GM18907 (cell line): ENCODE measurements around the gene SVOPL.

Experiments
- ATAC-seq: cut with Tn5 transposase; IDR thresholded peaks from one replicate; pipeline ENCODE4 v1.9.1; 2021; ENCODE audit warnings: mild to moderate bottlenecking, moderate library complexity; ENCODE audit not compliant: unreplicated experiment

The SVOPL gene

DNA sequence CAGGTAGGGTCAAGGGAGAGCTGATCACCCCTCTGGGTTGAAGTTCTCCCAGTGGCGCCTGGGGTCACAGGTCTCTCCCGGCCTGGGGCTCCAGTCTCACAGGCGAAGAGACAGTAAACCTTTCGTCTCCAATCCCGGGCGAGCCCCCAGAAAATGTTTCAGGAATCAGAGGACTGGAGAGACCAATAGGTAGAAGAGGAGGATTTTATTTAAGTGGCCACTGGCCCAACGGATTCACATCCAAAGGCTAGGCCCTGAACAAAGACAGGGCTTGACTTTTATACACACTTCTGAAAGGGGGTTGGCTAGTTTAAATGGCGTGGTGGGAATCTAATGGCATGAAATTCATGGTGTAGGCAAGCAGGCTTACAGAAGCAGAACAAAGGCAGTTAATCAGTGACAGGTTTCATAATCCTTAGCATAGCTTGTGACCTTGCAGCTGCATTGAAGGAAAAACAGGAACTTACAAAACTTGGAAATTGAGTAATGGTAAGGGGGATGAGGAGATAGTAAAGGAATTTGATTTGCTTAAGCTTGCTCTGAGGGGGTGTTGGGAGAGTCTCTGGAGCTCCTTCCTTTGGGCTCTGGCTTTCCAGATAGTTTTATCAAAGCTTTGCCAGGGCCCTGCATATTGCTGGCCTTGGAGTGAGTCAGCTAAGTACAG lies 135.6 kb downstream of the SVOPL start:
- no peak for ATAC-seq

DNA sequence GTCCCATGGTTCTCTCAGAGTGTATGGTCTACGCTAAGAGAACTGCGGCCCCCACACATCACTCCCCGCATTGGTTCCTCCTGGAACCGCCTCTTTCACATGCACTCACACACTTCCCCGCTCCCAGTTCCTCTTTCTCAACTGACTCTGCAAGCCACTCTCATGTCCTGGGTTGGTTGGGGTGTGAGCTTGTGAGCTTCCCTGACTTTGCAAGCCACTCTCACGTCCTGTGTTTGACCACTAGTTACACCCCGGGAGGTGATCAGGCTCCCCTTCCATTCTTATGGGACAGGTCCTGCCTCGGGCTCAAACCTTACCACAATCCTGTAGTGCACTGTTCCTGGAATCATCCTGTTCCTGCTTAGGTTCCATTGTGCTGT lies 136.1 kb downstream of the SVOPL start:
- ATAC-seq = no peak

DNA sequence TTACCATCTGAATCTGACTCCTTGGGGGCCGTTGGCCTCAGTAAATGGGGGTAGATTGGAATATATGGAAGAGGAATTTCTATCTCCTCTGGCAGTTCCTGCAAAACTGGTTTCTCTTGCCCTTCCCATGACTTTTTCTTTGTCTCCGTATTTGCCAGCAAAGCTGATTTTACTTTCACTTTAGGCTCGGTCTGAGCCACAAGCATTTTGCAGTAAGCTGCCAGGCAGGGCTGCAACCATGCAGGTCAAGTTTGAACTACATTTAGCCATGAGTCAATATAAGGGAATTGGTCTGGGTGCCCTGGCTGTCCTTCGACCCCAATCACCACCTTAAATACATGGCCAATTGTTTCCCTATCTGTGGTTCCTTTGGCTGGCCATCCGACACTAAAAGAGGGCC lies 136.8 kb downstream of the SVOPL start:
- no peak for ATAC-seq

DNA sequence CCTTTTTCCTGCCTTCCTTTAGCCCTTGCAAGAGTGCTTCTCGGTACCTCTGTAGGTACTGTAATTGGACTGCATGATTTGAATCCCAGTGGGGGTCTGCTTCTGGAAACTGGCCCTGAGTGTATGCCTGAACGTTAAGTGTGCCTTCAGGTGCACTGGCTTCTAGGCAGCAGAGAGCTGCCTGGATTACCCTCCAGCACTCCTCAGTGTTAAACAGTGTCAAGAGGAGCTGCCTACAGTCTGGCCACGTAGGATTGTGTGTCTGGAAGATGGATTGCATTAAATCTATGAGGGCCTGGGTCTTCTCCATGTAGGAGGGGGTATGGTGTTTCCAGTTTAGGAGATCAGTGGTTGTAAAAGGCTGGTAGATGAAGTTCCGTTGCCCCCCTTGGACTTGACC lies 137.4 kb downstream of the SVOPL start:
- ATAC-seq = no peak

DNA sequence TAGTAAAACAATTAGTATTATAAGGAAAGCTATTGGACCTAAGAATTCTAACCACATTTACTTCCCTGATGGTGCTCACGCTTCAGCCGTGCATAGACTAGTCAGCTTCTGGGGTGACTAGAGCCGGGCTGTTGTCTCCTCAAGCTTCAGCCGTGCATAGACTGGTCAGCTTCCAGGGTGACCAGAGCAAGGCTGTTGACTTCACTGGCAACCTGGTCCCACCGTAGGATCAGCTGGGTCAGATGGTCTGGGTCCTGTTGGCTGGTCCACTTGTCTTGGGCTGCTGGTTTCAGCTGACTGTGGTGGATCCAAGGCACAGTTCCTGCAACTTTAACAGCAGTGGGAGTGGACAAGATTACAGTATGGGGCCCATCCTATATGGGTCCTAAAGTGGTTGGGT lies 141.7 kb downstream of the SVOPL start:
- no peak for ATAC-seq

DNA sequence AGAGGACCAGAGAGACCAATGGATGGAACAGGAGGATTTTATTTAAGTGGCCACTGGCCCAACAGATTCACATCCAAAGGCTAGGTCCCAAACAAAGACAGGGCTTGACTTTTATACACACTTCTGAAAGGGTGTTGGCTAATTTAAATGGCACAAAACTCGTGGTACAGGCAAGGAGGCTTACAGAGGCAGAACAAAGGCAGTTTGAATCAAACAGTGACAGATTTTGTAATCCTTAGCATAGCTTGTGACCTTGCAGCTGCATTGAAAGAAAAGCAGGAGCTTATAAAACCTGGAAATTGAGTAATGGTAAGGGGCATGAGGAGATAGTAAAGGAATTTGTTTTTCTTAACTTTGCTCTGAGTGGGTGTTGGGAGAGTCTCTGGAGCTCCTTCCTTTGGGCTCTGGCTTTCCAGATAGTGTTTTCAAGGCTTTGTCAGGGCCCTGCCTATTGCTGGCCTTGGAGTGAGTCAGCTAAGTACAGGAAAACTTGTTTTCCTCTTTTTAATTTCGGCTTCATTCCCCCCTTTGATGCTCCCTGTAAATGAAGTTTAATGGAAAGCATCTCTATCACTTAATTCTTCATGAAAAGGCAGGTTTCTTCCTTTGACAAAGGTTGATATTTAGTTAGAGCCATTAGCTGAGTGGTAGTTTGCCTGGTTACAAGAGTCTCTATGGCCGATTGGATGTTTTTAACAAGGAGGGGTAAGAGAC lies 144.2 kb downstream of the SVOPL start:
- no peak for ATAC-seq

DNA sequence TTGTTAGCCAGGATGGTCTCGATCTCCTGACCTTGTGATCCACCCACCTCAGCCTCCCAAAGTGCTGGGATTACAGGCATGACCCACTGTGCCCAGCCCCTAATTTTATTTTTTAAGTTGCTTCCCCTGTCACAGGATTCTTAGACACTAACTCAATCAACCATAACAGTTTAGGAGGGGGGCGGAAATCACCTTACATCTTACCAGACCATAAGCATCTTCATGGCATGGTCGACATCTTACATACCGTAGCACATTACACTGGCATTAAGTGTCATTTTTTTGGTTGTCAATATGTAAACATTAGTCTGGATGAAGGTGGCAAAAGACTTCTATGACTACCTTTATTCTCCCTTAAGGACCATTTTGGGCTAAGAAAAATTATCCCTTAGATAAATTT lies 145.5 kb downstream of the SVOPL start:
- no peak for ATAC-seq

DNA sequence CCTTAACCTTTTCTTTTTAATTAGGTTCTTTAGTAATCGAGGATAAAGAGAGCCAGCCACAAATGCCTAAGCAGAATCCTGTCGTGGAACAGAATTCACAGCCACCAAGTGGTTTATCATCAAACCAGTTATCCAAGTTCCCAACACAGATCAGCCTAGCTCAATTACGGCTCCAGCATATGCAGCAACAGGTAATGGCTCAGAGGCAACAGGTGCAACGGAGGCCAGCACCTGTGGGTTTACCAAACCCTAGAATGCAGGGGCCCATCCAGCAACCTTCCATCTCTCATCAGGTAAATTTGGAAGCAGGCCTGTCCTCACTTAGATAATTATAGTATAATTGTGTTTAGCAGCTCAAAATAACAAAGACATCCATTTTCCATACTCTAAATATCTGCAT lies 146.5 kb downstream of the SVOPL start:
- no peak for ATAC-seq

DNA sequence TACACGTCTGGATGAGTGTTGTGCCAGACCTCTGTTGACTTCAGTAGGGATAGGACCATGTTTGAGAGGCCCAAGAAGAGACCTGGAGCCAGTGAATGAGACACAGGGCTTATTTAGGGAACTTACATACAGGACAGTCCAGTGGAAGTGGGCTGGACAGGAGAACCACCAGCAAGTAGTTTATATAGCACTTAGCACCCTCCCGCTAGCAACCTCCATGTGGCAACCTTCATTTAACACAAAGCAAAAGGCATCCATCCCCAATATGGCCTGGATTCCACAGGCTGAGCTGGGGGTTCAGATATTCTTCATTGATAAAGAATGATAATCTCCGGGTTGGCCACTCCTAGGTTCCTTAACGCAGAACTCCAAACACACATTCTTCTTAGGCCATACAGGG lies 147.4 kb downstream of the SVOPL start:
- ATAC-seq = no peak

DNA sequence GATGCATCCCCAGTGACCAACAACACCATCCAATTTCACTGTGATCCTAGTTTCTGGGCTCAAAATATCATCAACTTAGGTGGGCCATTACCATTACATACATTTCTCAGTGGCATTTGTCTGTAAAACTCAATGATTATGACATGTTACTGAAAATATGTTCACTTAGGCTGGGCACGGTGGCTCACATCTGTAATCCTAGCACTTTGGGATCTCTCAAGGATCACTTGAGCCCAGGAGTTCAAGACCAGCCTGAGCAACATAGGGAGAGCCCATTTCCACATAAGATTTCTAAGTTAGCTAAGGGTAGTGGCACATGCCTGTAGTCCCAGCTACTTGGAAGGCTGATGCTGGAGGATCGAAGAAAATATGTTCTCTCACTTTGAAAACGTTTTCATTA lies 150.1 kb downstream of the SVOPL start:
- no peak for ATAC-seq

DNA sequence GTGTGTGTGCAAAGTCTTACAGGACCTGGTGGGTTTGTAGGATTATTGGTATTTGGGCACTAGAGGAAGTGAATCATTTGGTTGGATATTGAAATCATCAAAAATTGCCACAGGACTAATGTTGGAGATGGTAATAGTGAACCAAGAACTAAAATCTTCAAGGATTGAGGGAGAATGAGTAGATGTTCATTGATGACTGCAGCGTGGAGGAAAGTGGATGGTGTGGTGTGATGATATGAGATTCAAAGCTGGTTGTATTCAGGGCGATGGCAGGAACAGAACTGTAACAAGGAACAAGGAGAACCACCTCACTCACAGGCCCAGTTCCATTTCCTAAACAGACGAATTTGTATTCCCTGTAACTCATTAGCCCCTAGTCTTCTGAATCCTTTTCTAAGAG lies 150.8 kb downstream of the SVOPL start:
- ATAC-seq = no peak

DNA sequence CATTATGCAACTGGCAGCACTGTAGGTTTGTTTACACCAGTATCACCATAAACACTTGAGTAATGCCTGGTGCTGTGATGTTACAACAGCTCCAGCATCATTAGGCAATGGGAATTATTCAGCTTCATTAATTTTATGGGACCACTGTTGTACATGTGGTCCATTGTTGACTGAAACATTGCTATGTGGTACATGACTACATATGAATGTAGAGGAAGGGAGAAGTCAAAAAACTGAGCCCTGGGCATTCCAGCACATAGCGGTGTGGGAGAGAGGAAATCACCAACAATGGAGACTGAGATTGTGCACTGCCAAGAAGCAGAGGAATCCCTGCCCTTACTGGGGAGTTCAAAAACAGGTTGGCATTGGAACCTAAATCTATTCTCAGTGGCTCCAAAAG lies 152.1 kb downstream of the SVOPL start:
- ATAC-seq = no peak

DNA sequence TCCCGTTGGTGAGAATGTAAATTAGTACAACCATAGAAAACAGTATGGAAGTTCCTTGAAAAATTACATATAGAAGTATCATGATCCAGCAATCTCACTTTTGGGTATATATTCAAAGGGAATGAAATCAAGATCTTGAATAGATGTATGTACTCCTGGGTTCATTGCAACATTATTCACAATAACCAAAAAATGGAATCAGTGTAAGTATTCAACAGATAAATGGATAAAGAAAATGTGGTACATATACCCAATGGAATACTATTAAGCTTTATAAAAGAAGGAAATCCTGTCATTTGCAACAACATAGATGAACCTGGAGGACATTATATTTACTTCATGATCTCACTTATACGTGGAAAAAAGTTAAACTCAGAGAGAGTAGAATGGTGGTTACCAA lies 154.3 kb downstream of the SVOPL start:
- no peak for ATAC-seq

DNA sequence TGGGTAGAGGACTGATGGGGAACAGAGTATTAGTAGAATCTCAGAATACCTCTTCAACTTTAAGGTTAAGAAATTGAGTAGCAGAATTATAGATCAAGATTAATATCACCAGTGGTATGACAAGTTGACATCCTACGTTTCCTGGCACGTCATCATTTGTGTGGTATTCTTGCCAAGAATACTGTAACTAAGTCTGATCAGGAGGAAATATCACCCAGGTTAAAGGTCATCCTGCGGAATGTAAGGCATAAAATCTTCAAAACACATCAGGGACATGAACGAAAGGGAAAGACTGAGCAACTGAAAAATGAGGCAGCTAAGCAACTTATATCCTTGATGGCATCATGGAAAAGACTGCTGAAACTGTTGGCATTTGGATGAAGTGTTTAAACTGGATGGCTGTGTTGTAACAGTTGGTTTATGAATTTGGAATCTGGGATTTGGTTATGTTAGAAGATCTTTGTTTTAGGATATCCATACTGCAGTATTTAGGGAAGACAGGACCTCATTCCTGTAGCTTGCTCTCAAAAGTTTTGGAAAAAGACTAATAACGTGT lies 155.0 kb downstream of the SVOPL start:
- ATAC-seq = no peak

DNA sequence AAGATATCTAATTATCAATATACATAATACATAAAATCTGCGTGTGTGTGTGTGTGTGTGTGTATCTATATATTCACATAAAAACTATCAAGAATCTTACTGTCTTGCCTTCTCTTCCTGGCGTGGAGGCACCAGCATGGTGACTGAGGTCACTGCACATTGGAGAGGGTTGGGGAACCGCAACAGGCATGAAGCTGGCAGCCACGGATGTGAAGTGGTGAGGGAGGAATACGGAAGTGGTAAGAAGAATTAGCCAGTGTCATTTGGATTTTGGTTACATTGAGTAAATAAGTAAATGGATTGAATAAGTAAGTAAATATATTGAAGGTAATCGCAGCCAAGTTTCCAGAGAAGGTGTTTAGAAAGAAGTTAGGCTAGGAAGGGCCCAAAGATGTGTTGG lies 156.0 kb downstream of the SVOPL start:
- no peak for ATAC-seq
